ENCODE measurements around the gene EHMT2.

EHMT2 gene

DNA sequence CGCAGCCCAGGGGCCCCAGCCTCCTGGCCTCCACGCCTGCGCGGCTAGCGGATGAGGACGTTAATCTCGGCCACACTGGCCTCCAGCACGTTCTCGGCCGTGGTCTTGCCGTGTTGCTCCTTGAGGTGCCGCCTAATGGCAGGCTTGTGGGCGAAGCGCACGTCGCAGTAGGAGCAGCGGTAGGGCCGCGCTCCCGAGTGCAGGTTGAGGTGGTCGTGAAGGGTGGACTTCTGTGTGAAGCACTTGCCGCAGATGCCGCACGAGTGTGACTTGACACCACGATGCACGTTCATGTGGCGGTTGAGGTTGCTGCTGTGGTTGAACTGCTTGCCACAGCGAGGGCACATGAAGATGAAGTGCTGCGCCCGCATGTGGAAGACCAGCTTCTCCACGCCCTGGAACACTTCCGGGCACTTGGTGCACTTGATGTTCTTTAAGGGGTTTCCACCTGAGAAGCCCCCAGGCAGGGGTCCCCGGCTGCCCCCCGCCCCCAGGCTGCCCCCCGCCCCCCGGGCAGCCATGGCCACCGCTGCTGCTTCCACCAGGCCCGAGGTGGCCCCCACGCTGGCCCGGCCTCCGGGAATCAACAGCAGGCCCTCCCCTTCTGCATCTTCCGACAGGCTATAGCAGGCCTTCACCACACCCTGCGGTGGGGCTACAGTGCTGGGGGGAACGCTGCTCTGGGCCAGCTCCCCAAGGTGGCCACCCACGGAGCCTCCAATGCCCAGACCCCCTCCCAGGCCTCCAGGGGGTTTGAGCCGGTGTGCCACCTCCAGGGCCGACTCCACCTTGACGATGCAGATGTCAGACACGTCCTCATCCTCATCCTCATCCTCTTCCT is 2.6 kb upstream of the EHMT2 start:
- Mint-ChIP-seq H3K36me3 (ENCODE audit: low read depth) (peaks cover 13% of the 10 kb centered on the region), H3K27ac (no peak overlapping the region), H3K4me1 (peaks cover 49% of the 10 kb centered on the region), H3K9me3 (no peaks in the 10 kb centered on the region), H3K4me3 (peak overlapping the region; percentile 94), H3K27me3 (ENCODE audit: low read depth, poor library complexity) (peaks cover 3% of the 10 kb centered on the region)
- TF ChIP-seq, protein P1, sequence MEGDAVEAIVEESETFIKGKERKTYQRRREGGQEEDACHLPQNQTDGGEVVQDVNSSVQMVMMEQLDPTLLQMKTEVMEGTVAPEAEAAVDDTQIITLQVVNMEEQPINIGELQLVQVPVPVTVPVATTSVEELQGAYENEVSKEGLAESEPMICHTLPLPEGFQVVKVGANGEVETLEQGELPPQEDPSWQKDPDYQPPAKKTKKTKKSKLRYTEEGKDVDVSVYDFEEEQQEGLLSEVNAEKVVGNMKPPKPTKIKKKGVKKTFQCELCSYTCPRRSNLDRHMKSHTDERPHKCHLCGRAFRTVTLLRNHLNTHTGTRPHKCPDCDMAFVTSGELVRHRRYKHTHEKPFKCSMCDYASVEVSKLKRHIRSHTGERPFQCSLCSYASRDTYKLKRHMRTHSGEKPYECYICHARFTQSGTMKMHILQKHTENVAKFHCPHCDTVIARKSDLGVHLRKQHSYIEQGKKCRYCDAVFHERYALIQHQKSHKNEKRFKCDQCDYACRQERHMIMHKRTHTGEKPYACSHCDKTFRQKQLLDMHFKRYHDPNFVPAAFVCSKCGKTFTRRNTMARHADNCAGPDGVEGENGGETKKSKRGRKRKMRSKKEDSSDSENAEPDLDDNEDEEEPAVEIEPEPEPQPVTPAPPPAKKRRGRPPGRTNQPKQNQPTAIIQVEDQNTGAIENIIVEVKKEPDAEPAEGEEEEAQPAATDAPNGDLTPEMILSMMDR (IDR thresholded peaks at IDR 0.05) = no peak
- no peak for DNase-seq

DNA sequence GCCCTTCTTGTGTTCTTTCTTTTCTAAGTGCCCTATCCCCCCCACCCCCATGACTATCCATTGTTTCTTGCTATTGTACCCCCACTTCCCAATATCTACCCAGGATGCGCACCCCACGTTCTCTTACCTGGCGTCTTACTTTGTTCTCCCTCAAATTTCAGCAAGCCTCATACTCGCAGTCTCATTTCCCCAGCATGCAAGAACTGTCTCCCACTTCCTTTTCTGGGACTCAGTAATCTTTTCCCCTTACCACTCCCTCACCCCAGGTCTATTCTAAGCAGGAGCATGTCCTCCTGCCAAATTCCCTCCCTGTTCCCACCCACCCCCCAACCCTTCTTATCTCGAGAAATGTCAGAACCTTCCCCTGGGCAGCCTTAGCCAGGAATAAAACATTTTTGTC is 1.7 kb upstream of the EHMT2 start:
- DNase-seq = no peak
- peak overlapping the region; percentile 94 for H3K4me3 Mint-ChIP-seq
- no peaks in the 10 kb centered on the region for H3K9me3 Mint-ChIP-seq
- H3K27me3 Mint-ChIP-seq (ENCODE audit: low read depth, poor library complexity) = peaks cover 3% of the 10 kb centered on the region
- TF ChIP-seq, protein P1 (IDR thresholded peaks at IDR 0.05) = no peak
- peaks cover 22% of the 10 kb centered on the region for H3K36me3 Mint-ChIP-seq (ENCODE audit: low read depth)
- peak overlapping the region; percentile 24 for H3K27ac Mint-ChIP-seq
- peaks cover 49% of the 10 kb centered on the region for H3K4me1 Mint-ChIP-seq

DNA sequence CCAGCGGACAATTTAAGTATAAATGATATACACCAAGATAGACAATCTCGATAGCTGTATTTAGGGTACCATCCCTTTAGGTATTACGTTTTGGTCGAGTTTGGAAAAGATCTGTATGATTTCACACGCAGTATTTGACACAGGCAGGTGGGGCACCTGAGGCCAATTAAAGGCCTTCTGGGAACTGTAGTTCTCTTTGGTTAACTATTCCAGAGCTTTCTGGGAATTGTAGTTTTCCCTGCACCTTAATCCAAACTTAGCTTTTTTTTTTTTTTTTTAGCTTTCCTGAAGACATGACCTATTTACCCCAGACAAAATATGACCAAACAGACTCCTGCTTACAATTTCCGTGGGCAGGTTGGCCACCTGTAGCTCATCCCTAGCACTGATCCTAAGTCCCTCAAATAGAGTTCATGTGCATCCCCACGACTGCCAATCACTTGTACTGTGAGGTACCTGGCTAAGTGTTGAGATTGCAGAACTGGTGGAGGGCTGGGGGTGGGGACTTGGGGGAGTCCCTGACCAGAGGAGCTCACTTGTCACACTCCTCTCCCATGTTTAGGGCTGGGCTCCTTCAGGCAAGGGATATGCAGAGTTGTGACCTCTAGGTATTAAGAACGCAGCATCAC is 999 bp upstream of the EHMT2 start:
- DNase-seq = peak; percentile 12
- H3K4me3 Mint-ChIP-seq = peak overlapping the region; percentile 94
- peak overlapping the region; percentile 70 for H3K27ac Mint-ChIP-seq
- peaks cover 51% of the 10 kb centered on the region for H3K4me1 Mint-ChIP-seq
- peaks cover 27% of the 10 kb centered on the region for H3K36me3 Mint-ChIP-seq (ENCODE audit: low read depth)
- TF ChIP-seq, protein P1 (IDR thresholded peaks at IDR 0.05) = no peak
- H3K27me3 Mint-ChIP-seq (ENCODE audit: low read depth, poor library complexity) = peaks cover 3% of the 10 kb centered on the region
- no peaks in the 10 kb centered on the region for H3K9me3 Mint-ChIP-seq

DNA sequence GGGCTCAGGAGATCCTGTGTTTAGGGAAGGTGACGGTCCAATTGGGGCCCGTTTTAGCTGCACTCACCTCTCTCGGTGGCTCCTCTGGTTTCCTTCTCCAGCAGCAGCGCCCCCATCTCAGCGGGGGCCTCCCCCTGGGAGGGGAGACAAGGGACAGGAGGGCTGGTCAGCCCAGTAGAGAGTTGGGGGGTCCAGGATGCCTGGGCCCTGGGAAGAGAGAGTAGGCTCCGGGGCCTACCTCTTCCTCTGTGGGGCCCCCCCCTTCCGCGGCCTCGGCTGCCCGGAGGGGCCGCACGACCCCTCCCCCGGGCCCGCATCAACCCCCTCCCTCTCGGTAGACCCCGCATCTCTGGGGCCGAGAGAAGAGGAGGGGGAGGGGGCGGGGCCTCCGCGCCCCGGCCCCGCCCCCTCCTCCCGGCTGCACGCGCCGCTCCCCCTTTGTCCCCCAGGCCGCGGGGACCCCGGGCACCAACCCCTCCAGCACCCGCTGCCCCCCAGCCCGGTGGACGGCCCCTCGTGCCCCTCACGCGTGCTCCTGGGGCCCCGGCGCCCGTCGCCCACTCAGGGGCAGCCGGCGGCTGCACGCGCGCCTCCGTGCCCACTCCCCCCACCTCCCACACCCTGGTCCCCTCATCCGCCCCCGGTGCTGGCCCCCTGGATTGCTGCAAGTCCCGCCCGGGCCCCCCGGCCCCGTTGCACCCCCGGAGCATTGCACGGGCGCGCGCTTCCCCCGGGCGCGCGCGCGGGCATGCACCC is 464 bp downstream of the EHMT2 start:
- Mint-ChIP-seq H3K27ac (no peak overlapping the region), H3K36me3 (ENCODE audit: low read depth) (peaks cover 42% of the 10 kb centered on the region), H3K4me1 (peaks cover 55% of the 10 kb centered on the region), H3K9me3 (no peaks in the 10 kb centered on the region), H3K4me3 (peak overlapping the region; percentile 90), H3K27me3 (ENCODE audit: low read depth, poor library complexity) (peaks cover 3% of the 10 kb centered on the region)
- TF ChIP-seq, protein P1 (IDR thresholded peaks at IDR 0.05) = no peak
- DNase-seq = peak; percentile 55

DNA sequence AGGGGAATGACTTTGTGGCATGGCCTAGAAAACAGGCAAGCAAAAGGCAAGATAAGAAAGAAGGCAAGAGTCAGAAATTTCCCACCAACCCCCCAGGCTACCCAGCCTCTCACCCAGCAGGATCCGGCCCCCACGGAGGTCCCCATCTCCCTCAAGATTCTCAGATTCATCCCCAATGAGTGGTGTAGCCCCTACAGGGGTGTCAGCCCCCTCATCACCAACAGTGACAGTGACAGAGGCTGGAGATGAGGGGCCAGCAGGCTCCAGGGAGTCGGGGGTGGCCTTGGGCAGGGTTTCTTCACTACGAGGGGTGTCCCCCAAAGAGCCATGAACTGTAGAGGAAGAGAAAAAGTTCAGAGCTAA is 1.0 kb downstream of the EHMT2 start:
- Mint-ChIP-seq H3K27me3 (ENCODE audit: low read depth, poor library complexity) (peaks cover 3% of the 10 kb centered on the region), H3K4me1 (peaks cover 59% of the 10 kb centered on the region), H3K4me3 (peak overlapping the region; percentile 90), H3K36me3 (ENCODE audit: low read depth) (peaks cover 48% of the 10 kb centered on the region), H3K27ac (peak overlapping the region; percentile 71), H3K9me3 (no peaks in the 10 kb centered on the region)
- TF ChIP-seq, protein P1 (IDR thresholded peaks at IDR 0.05) = no peak
- DNase-seq = no peak

Measured in nephron progenitor cell (in vitro differentiated cells).